HepG2 (cell line): Measurements from ENCODE around the gene FGD4. TPM values are rescaled to one million over a fixed set of nuclear protein-coding genes. Genes with fewer than 3 reads are reported as not detected.

Experiments
- ATAC-seq: fragments of 200-7000 bp; cut with Tn5 transposase; 3 replicates; pipeline ENCODE4 v1.9.1; 2020; ENCODE audit warnings: mild to moderate bottlenecking, moderate library complexity
- BruUV-seq: library from RNA; stranded (reverse); fragments of 400-500 nt; replicated peaks from 2 replicates; lab custom pipeline; 2021; lab: Mats Ljungman, UMichigan
- CTCF ChIA-PET: fragments of 300-600 bp; formaldehyde crosslinking; extraction: SDS; loops from one replicate; lab custom pipeline; 2021; ENCODE audit warnings: low total read pairs, inconsistent platforms, low intra/inter-chr PET ratio; lab: Yijun Ruan, JAX
- POLR2A ChIA-PET: fragments of 350-600 bp; sonication (Branson Sonifier 250); formaldehyde crosslinking; loops from one replicate; lab custom pipeline; 2020; ENCODE audit warnings: antibody characterized with exemption, inconsistent platforms; lab: Yijun Ruan, JAX
- DNase-seq: peaks from one replicate; pipeline ENCODE4 v3.0.0-alpha.2; 2015; ENCODE audit warnings: low spot score
- FAIRE-seq: peaks from 3 replicates; lab custom pipeline; 2011; peaks lifted over from hg19 to GRCh38; lab: Jason Lieb, UNC
- H2AFZ ChIP-seq: one replicate; pipeline ENCODE4 v1.6.1; 2011; ENCODE audit warnings: low read length, inconsistent platforms
- H3K27ac ChIP-seq: fragments of 300-600 bp; 3 replicates; pipeline ENCODE4 v1.8.0; 2011; ENCODE audit warnings: mixed run types, mild to moderate bottlenecking, mixed read lengths, low read length, inconsistent platforms; ENCODE audit not compliant: insufficient read depth; ENCODE audit errors: extremely low read length
- H3K27me3 ChIP-seq, 2 experiments: fragments of 200-600 bp in 1 of 2; 2 replicates in 1 of 2; 3 replicates in 1 of 2; pipeline versions ENCODE4 v1.6.0 to v1.8.0; 2011; ENCODE audit warnings: low read length in 2 of 2, mild to moderate bottlenecking in 2 of 2, moderate library complexity in 2 of 2, inconsistent platforms in 1 of 2; ENCODE audit not compliant: insufficient read depth in 2 of 2, control insufficient read depth in 1 of 2
- H3K36me3 ChIP-seq, 2 experiments: fragments of 200-600 bp in 1 of 2; replicated peaks in 1 of 2; 2 replicates in 1 of 2; 3 replicates in 1 of 2; pipeline versions ENCODE4 v1.5.1 to v1.8.0; 2011; ENCODE audit warnings: low read length in 2 of 2, inconsistent platforms in 1 of 2; ENCODE audit not compliant: insufficient read depth in 2 of 2, control insufficient read depth in 1 of 2
- H3K4me1 ChIP-seq: 2 replicates; pipeline ENCODE4 v1.5.1; 2012; ENCODE audit warnings: low read length, inconsistent platforms; ENCODE audit not compliant: insufficient read depth
- H3K4me2 ChIP-seq: 2 replicates; pipeline ENCODE4 v1.6.0; 2011; ENCODE audit warnings: low read depth, low read length, inconsistent platforms
- H3K4me3 ChIP-seq, 3 experiments: fragments of 200-600 bp in 1 of 3; sonication (generic), shearing (Covaris generic) in 1 of 3; replicated peaks in 1 of 3; 2 replicates each; pipeline ENCODE4 v1.5.1; 2011 to 2016; ENCODE audit warnings: low read length in 3 of 3, inconsistent platforms in 2 of 3, low read depth in 2 of 3, mild to moderate bottlenecking in 2 of 3, control low read depth in 1 of 3, mixed read lengths in 1 of 3; ENCODE audit not compliant: insufficient read depth in 1 of 3
- H3K79me2 ChIP-seq: one replicate; pipeline ENCODE4 v1.6.1; 2011; ENCODE audit warnings: low read length, inconsistent platforms; ENCODE audit not compliant: insufficient read depth
- H3K9ac ChIP-seq: 2 replicates; pipeline ENCODE4 v1.6.0; 2011; ENCODE audit warnings: mild to moderate bottlenecking, low read depth, low read length, inconsistent platforms; ENCODE audit not compliant: insufficient read depth
- H3K9me3 ChIP-seq: 2 replicates; pipeline ENCODE4 v1.5.1; 2012; ENCODE audit warnings: mild to moderate bottlenecking, low read length
- H4K20me1 ChIP-seq: 2 replicates; pipeline ENCODE4 v1.6.0; 2011; ENCODE audit warnings: inconsistent platforms, mild to moderate bottlenecking, low read length, moderate library complexity; ENCODE audit not compliant: insufficient read depth
- MAFG ChIP-seq: sonication (generic); formaldehyde crosslinking; IDR thresholded peaks from 2 replicates; pipeline ENCODE4 v1.5.1; 2020; ENCODE audit warnings: mild to moderate bottlenecking, missing genetic modification reagents
- MAFK ChIP-seq, 2 experiments: IDR thresholded peaks in 1 of 2; conservative IDR thresholded peaks in 1 of 2; 2 replicates each; pipeline ENCODE4 v1.6.1; 2011; ENCODE audit warnings: improper control_type of control experiment in 2 of 2, low read length in 2 of 2
- MED1 ChIP-seq: sonication (generic); formaldehyde crosslinking; IDR thresholded peaks from 2 replicates; pipeline ENCODE4 v1.4.0; 2020; ENCODE audit warnings: missing genetic modification reagents
- PAX8 ChIP-seq: sonication (generic); formaldehyde crosslinking; IDR thresholded peaks from 2 replicates; pipeline ENCODE4 v1.8.0; 2022; ENCODE audit warnings: mild to moderate bottlenecking, missing genetic modification reagents, borderline replicate concordance
- PHB2 ChIP-seq: fragments of 450-650 bp; IDR thresholded peaks from 2 replicates; pipeline ENCODE4 v1.6.1; 2018; ENCODE audit not compliant: partially characterized antibody
- TEAD2 ChIP-seq: sonication (generic); formaldehyde crosslinking; IDR thresholded peaks from 2 replicates; pipeline ENCODE4 v1.9.0; 2021; ENCODE audit warnings: missing genetic modification reagents
- ZBTB3 ChIP-seq: sonication (generic); formaldehyde crosslinking; IDR thresholded peaks from 2 replicates; pipeline ENCODE4 v1.4.0; 2020; ENCODE audit warnings: low read depth, mild to moderate bottlenecking, moderate library complexity, missing genetic modification reagents, borderline replicate concordance
- ZNF781 ChIP-seq: sonication (generic); formaldehyde crosslinking; IDR thresholded peaks from 2 replicates; pipeline ENCODE4 v1.5.1; 2020; ENCODE audit warnings: borderline replicate concordance, mild to moderate bottlenecking, missing genetic modification reagents; ENCODE audit errors: not compliant biosample characterization
- WGBS: methylation state at CpG from one replicate; pipeline ENCODE4 v1.1.6; 2017; ENCODE audit warnings: low lambda C conversion rate; 5-methylcytosine and 5-hydroxymethylcytosine counted together
- in situ Hi-C: cut with HindIII; loops from 2 replicates; pipeline ENCODE4 v1.10.0; 2017; ENCODE audit warnings: low pct_unique_long_range_greater_than_20kb; ENCODE audit not compliant: extremely low pct_ligation_motif_present
- intact Hi-C: fragments of 100-400 bp; cut with micrococcal nuclease; formaldehyde crosslinking; loops from one replicate; pipeline ENCODE4 v1.10.0; 2022; ENCODE audit not compliant: unreplicated experiment
- polyA plus RNA-seq, 8 experiments: library from polyadenylated mRNA; depleted of rRNA in 3 of 8; stranded (reverse) in 7 of 8; unstranded in 1 of 8; fragments of >200 nt; fragmentation: Illumina TruSeq in 4 of 8; extraction: Trizol in 4 of 8; gene quantifications; 2 replicates each; pipeline versions ENCODE4 v1.2.1 to v1.2.3, GENCODE V29; 2011 to 2016; ENCODE audit warnings: low read depth in 4 of 8, missing spikeins in 1 of 8, mixed read lengths in 1 of 8; ENCODE audit not compliant: insufficient read depth in 1 of 8
- total RNA-seq, 5 experiments: library from RNA; depleted of rRNA; stranded (reverse); fragments of >200 nt; fragmentation: Illumina TruSeq; extraction: Trizol; gene quantifications; 2 replicates each; pipeline ENCODE4 v1.2.3, GENCODE V29; 2016; ENCODE audit warnings: low read depth in 1 of 5
- TF ChIP-seq, protein P1 (sequence below): IDR thresholded peaks from 2 replicates; pipeline ENCODE4 v1.6.1; 2016; ENCODE audit warnings: missing compliant biosample characterization, missing genetic modification reagents, borderline replicate concordance
- TF ChIP-seq, protein P2 (sequence below): sonication (generic); formaldehyde crosslinking; IDR thresholded peaks from 2 replicates; pipeline ENCODE4 v1.4.0; 2020; ENCODE audit warnings: missing genetic modification reagents
- TF ChIP-seq, protein P3 (sequence below): sonication (generic); formaldehyde crosslinking; IDR thresholded peaks from 2 replicates; pipeline ENCODE4 v1.8.1; 2023; ENCODE audit warnings: mild to moderate bottlenecking, missing genetic modification reagents

FGD4 gene
- total and polyA plus RNA-seq, 2 of the 13 experiments (the other 11 are each of a cell fraction or from before 2014, with no cell fraction given), result 4.6 to 6.6 TPM

DNA sequence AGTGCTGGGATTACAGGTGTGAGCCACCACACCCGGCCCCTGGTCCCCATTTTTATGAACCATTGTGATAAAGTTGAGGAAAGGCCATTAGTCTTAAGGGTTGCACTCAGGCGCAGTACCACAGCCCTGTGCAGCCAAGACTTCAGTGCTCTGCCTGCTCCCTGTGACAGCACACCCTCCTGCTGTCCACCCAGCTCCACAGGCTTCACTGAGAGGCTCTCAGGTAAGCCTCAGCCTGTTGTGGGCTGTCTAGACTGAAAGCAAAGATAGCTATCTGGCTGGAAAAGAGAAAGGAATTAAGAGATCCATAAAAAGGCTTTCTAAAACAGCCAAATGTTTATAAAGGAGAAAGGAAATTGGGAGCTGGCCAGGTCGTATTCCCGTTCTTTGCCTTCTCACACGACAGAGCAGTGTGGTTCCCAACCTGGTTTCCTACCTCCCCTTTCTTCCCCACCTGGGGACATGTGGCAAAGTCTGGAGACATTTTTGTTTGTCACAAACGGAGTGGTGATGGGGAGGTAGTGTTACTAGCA is 260.6 kb downstream of the FGD4 start (continued):
- no peak for TF ChIP-seq PAX8
- no peak for TF ChIP-seq MAFK (conservative IDR thresholded peaks at IDR 0.05 in 1 of 2, IDR thresholded peaks at IDR 0.05 in 1 of 2; ENCODE audit: low read length in 2 of 2)
- no peak for TF ChIP-seq PHB2
- TF ChIP-seq, protein P1, sequence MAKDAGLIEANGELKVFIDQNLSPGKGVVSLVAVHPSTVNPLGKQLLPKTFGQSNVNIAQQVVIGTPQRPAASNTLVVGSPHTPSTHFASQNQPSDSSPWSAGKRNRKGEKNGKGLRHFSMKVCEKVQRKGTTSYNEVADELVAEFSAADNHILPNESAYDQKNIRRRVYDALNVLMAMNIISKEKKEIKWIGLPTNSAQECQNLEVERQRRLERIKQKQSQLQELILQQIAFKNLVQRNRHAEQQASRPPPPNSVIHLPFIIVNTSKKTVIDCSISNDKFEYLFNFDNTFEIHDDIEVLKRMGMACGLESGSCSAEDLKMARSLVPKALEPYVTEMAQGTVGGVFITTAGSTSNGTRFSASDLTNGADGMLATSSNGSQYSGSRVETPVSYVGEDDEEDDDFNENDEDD (CRISPR knock-in tag), result no peak
- TF ChIP-seq ZBTB3, result no peak
- no peak for TF ChIP-seq TEAD2 (CRISPR knock-in tag)
- TF ChIP-seq, protein P2, sequence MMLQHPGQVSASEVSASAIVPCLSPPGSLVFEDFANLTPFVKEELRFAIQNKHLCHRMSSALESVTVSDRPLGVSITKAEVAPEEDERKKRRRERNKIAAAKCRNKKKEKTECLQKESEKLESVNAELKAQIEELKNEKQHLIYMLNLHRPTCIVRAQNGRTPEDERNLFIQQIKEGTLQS (CRISPR knock-in tag), result no peak
- TF ChIP-seq, protein P3, sequence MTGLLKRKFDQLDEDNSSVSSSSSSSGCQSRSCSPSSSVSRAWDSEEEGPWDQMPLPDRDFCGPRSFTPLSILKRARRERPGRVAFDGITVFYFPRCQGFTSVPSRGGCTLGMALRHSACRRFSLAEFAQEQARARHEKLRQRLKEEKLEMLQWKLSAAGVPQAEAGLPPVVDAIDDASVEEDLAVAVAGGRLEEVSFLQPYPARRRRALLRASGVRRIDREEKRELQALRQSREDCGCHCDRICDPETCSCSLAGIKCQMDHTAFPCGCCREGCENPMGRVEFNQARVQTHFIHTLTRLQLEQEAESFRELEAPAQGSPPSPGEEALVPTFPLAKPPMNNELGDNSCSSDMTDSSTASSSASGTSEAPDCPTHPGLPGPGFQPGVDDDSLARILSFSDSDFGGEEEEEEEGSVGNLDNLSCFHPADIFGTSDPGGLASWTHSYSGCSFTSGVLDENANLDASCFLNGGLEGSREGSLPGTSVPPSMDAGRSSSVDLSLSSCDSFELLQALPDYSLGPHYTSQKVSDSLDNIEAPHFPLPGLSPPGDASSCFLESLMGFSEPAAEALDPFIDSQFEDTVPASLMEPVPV, result no peak
- TF ChIP-seq MED1 (CRISPR knock-in tag), result no peak

DNA sequence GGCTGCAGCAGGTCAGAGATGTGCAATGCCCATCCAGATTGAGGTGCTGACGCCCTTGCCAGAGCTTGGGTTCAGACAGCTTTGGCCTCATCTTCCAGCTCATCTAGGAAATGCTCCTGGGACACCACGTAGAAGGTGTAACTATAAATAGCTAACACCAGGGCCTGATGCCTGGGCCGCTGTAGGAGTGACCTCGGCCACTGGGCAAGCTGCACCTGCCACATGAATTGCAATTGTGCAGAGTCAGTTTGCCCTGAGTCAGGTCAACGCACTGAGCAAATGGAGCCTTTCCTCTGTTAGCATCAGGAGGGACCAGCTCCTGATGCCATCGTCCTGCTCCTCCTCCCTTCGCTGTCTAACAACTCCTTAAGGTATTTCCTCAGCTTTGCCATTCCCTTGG is 262.3 kb downstream of the FGD4 start:
- no TSS peak for BruUV-seq
- Histone ChIP-seq H3K4me1 (no peaks in the 10 kb centered on the region), H3K79me2 (no peaks in the 10 kb centered on the region), H3K4me3 (no peak overlapping the region), H3K9me3 (no peaks in the 10 kb centered on the region)
- peak; percentile 69 for ATAC-seq
- DNase-seq, result no peak
- intact Hi-C loops (no loop called here), in situ Hi-C loops (loop anchor here (25.0 kb wide), 1 partner anchor 999 kb away; the partner anchor contains the start of gene ETFBKMT)
- CTCF ChIA-PET, result no interaction called here
- FAIRE-seq, result no peak
- TF ChIP-seq MAFK (conservative IDR thresholded peaks at IDR 0.05 in 1 of 2, IDR thresholded peaks at IDR 0.05 in 1 of 2; ENCODE audit: low read length in 2 of 2) (peak; percentile 15 to 19; a peak in 2 of 4 replicates), ZNF781 (CRISPR knock-in tag) (no peak), MAFG (CRISPR knock-in tag) (no peak)
- TF ChIP-seq, all 625 proteins: peak for 1
- no peaks in the 10 kb centered on the region for H3K36me3 ChIP-seq
- H3K27ac ChIP-seq, result no peak overlapping the region
- POLR2A ChIA-PET, result no interaction called here
- H2AFZ ChIP-seq, result no peak overlapping the region
- no peak overlapping the region for H3K9ac ChIP-seq
- 32% methylated on average over 5 of the region's 7 CpGs for WGBS
- H3K27me3 ChIP-seq, result no peaks in the 10 kb centered on the region
- no peak overlapping the region for H3K4me2 ChIP-seq
- no peaks in the 10 kb centered on the region for H4K20me1 ChIP-seq
